SU-DHL-6 (cell line): ENCODE results near the gene UBAP1.
"Not testable (repeated sequence)": the region's sequence is repeated elsewhere in the genome, so short reads cannot be mapped to it uniquely, and the experiment has no call there.

Experiments used
- H2AFZ ChIP-seq: fragments of 200-600 bp; sonication (generic); 2 replicates; pipeline ENCODE4 v1.6.1; 2014; ENCODE audit warnings: low read depth, mild to moderate bottlenecking, moderate library complexity, mixed read lengths, antibody characterized with exemption, low read length; ENCODE audit not compliant: severe bottlenecking
- H3F3A ChIP-seq: fragments of 200-600 bp; shearing (Covaris generic); 2 replicates; pipeline ENCODE4 v1.6.0; 2016; ENCODE audit warnings: antibody characterized with exemption, mild to moderate bottlenecking; ENCODE audit not compliant: insufficient read depth
- H3K27ac ChIP-seq: fragments of 200-600 bp; sonication (generic); 2 replicates; pipeline ENCODE4 v1.5.1; 2016; ENCODE audit warnings: low read depth, mild to moderate bottlenecking, low read length, moderate library complexity, mixed read lengths
- H3K27me3 ChIP-seq: fragments of 200-600 bp; sonication (generic), shearing (Covaris generic); 2 replicates; pipeline ENCODE4 v1.6.0; 2014; ENCODE audit warnings: mild to moderate bottlenecking, low read length
- H3K36me3 ChIP-seq: fragments of 200-600 bp; sonication (generic); 2 replicates; pipeline ENCODE4 v1.6.1; 2014; ENCODE audit warnings: mild to moderate bottlenecking, low read length, mixed read lengths
- H3K4me2 ChIP-seq: fragments of 300-600, 200-600 bp; shearing (Covaris generic), sonication (generic); 2 replicates; pipeline ENCODE4 v1.6.0; 2014; ENCODE audit warnings: low read length, low read depth, mild to moderate bottlenecking; ENCODE audit not compliant: poor library complexity, severe bottlenecking
- H3K4me3 ChIP-seq: fragments of 200-600 bp; sonication (generic); 2 replicates; pipeline ENCODE4 v1.5.1; 2014; ENCODE audit warnings: antibody characterized with exemption, low read length, mild to moderate bottlenecking, mixed read lengths; ENCODE audit not compliant: insufficient read depth, poor library complexity, severe bottlenecking
- H3K79me2 ChIP-seq: fragments of 200-600 bp; sonication (generic); 2 replicates; pipeline ENCODE4 v1.6.1; 2014; ENCODE audit warnings: mild to moderate bottlenecking, low read length, moderate library complexity; ENCODE audit not compliant: insufficient read depth
- H3K9ac ChIP-seq: fragments of 200-600 bp; sonication (generic); 2 replicates; pipeline ENCODE4 v1.7.0; 2014; ENCODE audit warnings: mild to moderate bottlenecking, low read length
- H3K9me2 ChIP-seq: fragments of 200-600 bp; sonication (generic); replicated peaks from 2 replicates; pipeline ENCODE4 v1.6.1; 2014; ENCODE audit warnings: low read length; ENCODE audit not compliant: insufficient read depth
- H3K9me3 ChIP-seq: fragments of 200-600 bp; sonication (generic); 2 replicates; pipeline ENCODE4 v1.6.1; 2014; ENCODE audit warnings: low read length, mixed read lengths; ENCODE audit not compliant: insufficient read depth
- H4K20me1 ChIP-seq: fragments of 200-600 bp; sonication (generic); 2 replicates; pipeline ENCODE4 v1.6.1; 2014; ENCODE audit warnings: low read depth, mild to moderate bottlenecking, antibody characterized with exemption, low read length, moderate library complexity, mixed read lengths
- CTCF ChIP-seq: fragments of 200-600 bp; sonication (generic); IDR thresholded peaks from one replicate; pipeline ENCODE4 v1.5.1; 2017; ENCODE audit warnings: antibody characterized with exemption, mild to moderate bottlenecking, low read length, moderate library complexity; ENCODE audit not compliant: insufficient read depth, poor library complexity, severe bottlenecking
- EZH2phosphoT487 ChIP-seq: fragments of 200-600 bp; sonication (generic), shearing (Covaris generic); conservative IDR thresholded peaks from 2 replicates; pipeline ENCODE4 v1.6.1; 2018; ENCODE audit warnings: mild to moderate bottlenecking, antibody characterized with exemption, low read length, moderate library complexity, mixed read lengths

The UBAP1 gene

GRCh38 chr9:34292552-34292951, 113.7 kb downstream of the UBAP1 start:
- no peak overlapping the region for H2AFZ ChIP-seq
- H3K9me2 ChIP-seq: no peaks in the 10 kb centered on the region
- no peak overlapping the region for H3K27ac ChIP-seq
- no peaks in the 10 kb centered on the region for H3K79me2 ChIP-seq
- TF ChIP-seq CTCF: no peak
- no peak for TF ChIP-seq EZH2phosphoT487
- H3K4me2 ChIP-seq: no peak overlapping the region
- no peak overlapping the region for H3K9ac ChIP-seq
- no peaks in the 10 kb centered on the region for H3K27me3 ChIP-seq
- H3K36me3 ChIP-seq: peaks cover 16% of the 10 kb centered on the region
- H3K9me3 ChIP-seq: no peaks in the 10 kb centered on the region
- H3K4me3 ChIP-seq: no peak overlapping the region
- H3F3A ChIP-seq: no peaks in the 10 kb centered on the region
- H4K20me1 ChIP-seq: no peaks in the 10 kb centered on the region

GRCh38 chr9:34301064-34301463, 122.2 kb downstream of the UBAP1 start:
- not testable (repeated sequence) for H3K4me2 ChIP-seq, H3K27me3 ChIP-seq, H3K4me3 ChIP-seq, H2AFZ ChIP-seq, H3K27ac ChIP-seq, H3F3A ChIP-seq, H4K20me1 ChIP-seq, H3K9me3 ChIP-seq, H3K9ac ChIP-seq, H3K9me2 ChIP-seq, H3K79me2 ChIP-seq
- peaks cover 15% of the 10 kb centered on the region; the same call in 1 of the 2 replicates for H3K36me3 ChIP-seq
